Measurements from ENCODE around the gene NCKAP5.

NCKAP5 gene

GRCh38 chr2:133421516-133422324, 146.5 kb downstream of the NCKAP5 start:
- peak; percentile 2 for DNase-seq (ENCODE audit: low read depth)

- DNase-seq (ENCODE audit: low read depth), result no peak
Measured at GRCh38 chr2:133420788-133421187, 147.5 kb downstream of the NCKAP5 start.

DNA sequence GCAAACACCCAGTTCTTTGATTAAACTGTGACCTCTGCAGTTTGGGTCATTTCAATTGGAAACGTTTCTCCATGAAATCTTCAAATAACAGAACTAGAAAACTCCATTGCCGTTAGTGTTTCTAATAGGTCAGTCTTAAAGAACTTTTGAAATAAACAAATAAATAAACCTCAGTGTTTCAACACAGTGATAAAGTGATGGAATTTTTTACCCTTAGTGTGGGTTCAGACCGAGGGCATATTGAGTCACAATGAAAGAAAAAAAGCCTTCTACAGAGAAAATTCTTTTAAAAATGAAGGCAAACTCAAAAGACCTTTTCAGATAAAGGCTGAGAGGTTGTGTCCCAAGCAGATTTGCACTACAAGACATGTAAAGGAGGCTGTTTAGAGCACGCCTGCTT, 149.6 kb downstream of the NCKAP5 start:
- no peak for DNase-seq (ENCODE audit: low read depth)

DNA sequence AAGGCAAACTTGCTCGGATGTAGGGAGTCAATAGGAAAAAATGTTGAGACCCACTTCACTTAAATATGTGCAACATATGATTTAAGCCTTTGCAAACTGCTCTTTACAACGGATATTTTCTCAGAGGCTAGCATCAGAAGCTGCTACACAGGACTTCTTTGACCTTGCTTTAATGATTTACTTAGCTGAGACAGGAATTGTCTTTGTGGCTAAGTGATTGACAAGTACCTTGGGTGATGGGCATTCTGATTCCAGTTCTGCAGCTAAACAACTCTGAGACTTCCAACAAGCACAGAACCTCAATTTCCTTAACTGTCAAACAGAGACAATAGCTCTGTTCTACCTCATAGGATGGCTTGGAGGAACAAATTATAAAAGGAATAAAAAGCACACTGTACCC, 150.2 kb downstream of the NCKAP5 start:
- DNase-seq (ENCODE audit: low read depth), result no peak

DNA sequence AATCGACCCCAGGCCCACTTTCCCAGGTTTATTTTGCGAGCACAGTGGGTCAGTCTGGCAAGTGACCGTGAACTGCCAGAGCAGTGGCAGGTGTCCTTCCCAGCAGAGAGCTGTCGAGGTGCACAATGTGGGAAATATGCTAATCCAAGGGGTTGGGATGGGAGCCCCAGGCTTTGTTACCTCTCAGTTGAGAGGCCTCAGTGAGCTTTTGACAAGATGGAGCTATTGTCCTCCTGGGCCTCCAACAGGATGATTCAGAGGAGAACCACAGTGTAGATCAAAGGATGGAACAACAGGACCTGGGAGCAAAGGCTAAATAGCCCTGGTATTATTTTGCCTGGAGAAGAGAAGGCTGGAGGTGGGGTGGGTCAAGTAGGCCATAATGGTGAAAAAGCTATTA, 150.8 kb downstream of the NCKAP5 start:
- DNase-seq (ENCODE audit: low read depth), result no peak

GRCh38 chr2:133416736-133417135, 151.5 kb downstream of the NCKAP5 start:
- DNase-seq (ENCODE audit: low read depth), result no peak

- DNase-seq (ENCODE audit: low read depth), result no peak
Measured at GRCh38 chr2:133416146-133416545, 152.1 kb downstream of the NCKAP5 start.

DNA sequence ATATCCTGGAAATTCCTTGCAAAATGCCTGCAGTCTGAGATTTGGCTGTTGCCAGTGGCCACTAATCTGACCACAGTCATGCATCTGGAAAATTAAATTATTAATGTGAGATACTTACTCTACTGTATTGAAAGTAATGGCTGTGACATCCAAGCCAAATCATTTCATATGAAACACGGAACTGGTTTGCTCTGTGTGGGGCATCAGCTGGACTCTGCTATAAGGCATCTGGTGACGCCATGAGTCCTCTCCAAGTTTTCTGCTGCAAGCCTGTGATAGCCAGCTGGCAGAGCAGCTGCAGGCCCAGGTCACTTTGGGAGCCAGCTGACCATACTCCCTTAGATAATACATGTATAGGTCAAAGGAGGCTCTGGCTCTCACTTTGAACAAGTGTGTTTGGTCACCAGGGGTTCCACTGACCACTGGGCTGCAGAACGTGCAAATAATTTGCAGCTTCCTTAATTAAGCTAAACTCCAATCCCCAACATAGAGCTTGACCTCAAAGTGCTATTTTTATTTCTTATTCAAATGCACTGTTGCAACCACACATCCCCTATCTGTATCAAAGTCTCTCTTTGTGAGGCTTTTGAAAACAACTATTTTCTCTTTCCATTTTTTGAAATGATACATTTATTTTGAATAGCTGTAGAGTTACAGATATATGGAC, 152.9 kb downstream of the NCKAP5 start:
- DNase-seq (ENCODE audit: low read depth), result no peak

DNA sequence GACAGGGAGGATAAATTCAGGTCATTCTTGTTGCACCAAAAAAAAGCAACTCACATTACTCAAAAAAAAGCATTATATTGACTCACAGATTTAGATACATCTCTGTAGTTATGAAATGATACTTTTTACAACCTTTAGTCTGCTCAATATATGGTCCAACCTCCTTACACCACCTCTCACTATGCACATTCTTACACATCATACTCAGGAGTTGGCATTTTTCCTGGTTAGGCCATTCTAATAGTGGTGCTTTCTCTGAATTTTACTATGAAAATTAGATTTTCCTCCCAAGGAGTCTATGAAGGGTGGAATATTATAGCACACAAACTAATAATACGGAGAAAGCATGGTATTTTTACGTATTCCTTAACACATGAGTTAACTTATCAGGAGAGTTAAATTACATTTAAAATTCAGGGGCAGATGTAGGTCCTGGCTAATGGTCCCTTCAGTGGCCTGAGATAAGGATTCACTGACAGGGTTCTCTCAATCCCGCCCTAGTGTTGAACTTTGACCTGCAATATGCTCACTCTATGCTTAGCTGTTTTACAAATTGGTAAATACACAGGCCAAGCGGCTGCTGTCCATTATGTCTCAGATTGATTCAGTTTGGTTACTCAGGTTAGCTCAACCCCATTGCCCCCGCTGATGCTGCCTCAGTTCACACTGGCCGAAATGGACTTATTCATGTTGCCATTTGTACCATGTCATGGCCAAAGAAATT, 153.6 kb downstream of the NCKAP5 start:
- no peak for DNase-seq (ENCODE audit: low read depth)

DNA sequence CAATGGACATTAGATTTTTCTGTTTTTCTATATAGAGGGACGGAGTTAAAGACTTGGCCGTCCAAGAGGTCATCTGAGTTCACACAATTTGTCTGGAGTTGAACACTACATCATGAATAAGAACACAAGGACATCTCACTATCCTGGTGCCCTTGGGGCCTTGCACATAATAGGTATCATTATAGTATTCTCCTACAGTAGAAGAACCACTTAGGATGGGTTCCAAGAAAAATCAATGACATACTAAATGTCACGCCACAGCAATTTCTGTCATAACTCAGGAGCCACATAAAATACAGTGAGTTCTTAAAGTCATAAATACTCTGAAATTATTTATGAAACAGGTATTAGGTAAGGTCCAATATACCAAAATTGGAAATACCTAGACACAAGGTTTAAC, 154.4 kb downstream of the NCKAP5 start:
- no peak for DNase-seq (ENCODE audit: low read depth)

GRCh38 chr2:133412694-133413093, 155.6 kb downstream of the NCKAP5 start:
- DNase-seq (ENCODE audit: low read depth), result no peak

DNA sequence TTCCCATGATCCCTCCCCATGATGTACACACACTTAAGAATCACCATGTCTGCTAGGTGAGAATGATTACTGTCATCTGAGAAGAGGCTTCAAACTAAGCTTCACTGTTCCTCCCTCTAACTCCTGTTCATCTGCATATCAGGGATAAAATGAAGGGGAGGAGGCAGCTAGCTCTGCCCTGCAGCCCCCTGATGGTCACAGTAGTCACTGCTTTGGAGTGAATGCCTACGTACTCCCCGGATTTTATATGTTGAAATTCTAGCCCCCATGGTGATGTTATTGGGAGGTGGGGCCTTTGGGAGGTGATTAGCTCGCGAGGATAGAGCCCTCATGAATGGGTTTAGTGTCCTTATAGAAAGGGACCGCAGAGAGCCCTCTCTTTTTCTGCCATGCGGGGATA, 156.4 kb downstream of the NCKAP5 start:
- no peak for DNase-seq (ENCODE audit: low read depth)

DNA sequence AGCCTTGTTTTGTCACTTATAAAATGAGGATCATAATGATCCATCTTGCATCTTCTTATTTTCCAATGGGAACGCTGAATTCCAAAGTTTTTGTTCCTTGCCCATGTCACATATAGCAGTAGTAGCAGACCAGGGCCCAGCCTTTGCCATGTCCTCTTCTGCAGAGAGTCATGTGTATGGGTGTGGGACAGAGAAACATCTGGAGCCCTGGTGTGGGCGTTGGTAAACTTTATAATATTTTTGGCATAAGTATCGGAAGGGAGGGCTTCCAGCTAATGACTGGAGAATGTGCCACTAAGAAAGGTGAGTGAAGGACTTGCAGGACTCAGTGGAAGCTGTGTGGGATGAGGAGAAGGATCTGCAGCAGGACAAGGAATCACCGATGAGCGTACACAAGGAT, 157.2 kb downstream of the NCKAP5 start:
- DNase-seq (ENCODE audit: low read depth), result no peak

DNA sequence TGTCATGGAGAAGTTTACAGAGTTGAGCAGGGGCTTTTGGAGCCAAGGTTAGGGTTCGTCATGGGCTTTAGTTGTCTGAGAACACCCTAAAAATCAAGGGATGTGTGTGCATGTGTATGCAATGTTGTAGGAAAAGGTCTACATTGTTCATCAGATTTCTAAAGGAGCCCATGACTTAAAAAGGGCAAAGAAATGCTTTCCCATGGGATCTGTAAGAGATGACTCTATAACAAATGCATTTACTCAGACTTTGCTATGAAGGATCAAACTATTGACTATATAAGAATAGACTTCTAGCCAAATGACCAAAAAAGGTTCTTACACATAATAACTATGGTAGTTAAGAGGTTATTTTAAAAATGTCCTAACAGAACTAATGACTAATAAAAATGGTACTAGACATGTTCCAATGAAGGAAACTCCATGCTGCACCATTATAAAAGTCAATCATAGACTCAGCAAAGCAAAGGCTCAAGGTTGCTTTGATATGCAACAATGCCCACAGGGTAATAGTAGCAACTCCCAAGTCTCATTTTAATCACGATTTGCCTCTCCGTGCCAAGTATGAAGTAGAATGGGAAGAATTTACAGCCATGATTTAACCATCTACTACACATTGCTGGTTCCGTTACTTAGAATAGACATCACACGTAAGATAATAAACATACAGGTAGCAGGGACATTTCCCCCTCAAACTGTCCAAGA, 158.5 kb downstream of the NCKAP5 start:
- no peak for DNase-seq (ENCODE audit: low read depth)

- no peak for DNase-seq (ENCODE audit: low read depth)
Measured at GRCh38 chr2:133408671-133409070, 159.6 kb downstream of the NCKAP5 start.

GRCh38 chr2:133407341-133407740, 160.9 kb downstream of the NCKAP5 start:
- no peak for DNase-seq (ENCODE audit: low read depth)

DNA sequence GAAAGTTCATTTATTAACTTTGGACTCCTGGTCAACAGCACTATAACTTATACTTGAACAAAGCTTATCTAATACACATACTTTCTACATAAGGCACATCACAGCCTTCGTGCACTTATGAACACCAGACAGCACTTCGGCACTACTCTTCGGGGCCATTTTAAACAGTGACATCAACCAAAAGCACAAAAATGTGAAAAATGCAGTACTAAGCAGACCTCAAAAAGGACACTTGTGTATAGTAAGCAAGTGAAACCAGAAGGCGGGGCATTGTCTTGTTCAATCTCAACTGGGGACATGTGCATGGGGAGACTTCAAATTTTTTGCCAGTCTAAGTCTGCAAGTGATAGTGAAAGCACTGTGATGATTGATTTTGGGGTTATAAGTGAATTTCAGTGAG, 163.0 kb downstream of the NCKAP5 start:
- no peak for DNase-seq (ENCODE audit: low read depth)

DNA sequence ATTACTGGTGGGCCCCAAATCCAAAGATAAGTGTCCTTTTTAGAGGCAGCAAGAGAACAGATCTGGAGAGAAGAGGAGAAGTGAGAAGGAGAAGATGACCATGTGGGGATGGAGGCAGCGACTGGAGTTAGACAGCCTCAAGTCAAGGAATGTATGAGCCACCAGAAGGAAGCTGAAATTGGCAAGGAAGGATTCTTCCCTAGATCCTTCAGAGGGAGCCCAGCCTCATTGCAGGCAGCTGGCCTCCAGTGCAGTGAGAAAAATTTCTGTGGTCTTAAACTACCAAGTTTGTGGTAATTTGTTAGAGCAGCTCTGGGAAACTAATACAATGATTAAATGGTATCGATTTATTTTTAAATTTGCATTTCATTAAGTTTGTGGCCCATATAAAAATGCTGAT, 167.9 kb downstream of the NCKAP5 start:
- DNase-seq (ENCODE audit: low read depth), result no peak

DNA sequence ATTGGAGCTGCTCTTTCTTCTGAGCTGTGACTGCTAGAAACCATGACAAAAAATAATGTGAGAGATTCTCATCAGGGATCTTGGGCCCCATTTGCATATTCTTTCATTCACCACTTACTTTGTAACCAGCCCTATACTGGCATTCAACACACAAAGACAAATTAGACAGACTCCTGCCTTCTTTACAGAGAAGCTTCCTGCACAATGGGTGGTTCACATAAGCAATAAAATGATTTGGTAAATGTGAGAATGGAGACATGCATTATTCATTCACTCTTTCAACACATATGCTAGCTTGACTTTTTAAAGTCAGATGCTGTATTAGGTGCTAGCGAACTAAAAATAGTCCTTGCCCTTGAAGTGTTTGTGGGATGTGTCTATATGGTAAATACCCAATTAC, 174.4 kb downstream of the NCKAP5 start:
- no peak for DNase-seq (ENCODE audit: low read depth)

DNA sequence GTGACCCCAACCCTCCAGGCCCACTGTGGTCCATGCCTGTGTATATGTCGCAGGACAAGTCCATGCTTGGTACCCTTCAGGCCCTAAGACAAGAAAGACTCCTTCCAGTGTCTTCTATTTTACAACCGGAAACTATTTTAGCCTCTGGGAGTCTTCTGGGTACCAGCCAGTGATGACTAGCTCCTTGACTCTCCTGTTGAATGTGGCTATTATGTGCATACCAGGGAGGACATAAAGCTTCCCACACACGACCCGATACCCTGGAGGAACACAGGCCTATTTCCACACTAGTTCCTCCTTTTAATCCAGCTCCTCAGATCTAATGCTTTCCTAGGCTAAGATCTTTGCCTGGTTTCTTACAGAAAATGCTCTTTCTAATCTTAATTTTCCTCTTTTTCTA, 178.1 kb downstream of the NCKAP5 start:
- DNase-seq (ENCODE audit: low read depth), result no peak

GRCh38 chr2:133389569-133389968, 178.7 kb downstream of the NCKAP5 start:
- no peak for DNase-seq (ENCODE audit: low read depth)

- DNase-seq (ENCODE audit: low read depth), result no peak
Measured at GRCh38 chr2:133382566-133382965, 185.7 kb downstream of the NCKAP5 start.

Measured in fibroblast of gingiva (primary cell).